HCT116 (cell line): Measurements from ENCODE around the gene ACSS3.

Experiments used
- CTCF ChIP-seq, 3 experiments: fragments of 200-600 bp in 1 of 3; sonication (generic) in 1 of 3; IDR thresholded peaks in 2 of 3; conservative IDR thresholded peaks in 1 of 3; 2 replicates each; pipeline ENCODE4 v1.5.1; 2012 to 2017; ENCODE audit warnings: low read depth in 2 of 3, low read length in 2 of 3, antibody characterized with exemption in 1 of 3, borderline replicate concordance in 1 of 3, control low read depth in 1 of 3, mild to moderate bottlenecking in 1 of 3, mixed read lengths in 1 of 3, mixed run types in 1 of 3, moderate library complexity in 1 of 3; ENCODE audit not compliant: insufficient read depth in 1 of 3
- ELF1 ChIP-seq: IDR thresholded peaks from 2 replicates; pipeline ENCODE4 v1.6.1; 2012; ENCODE audit warnings: low read depth, borderline replicate concordance
- EZH2 ChIP-seq: fragments of 200-600 bp; sonication (generic); IDR thresholded peaks from 2 replicates; pipeline ENCODE4 v1.6.1; 2017; ENCODE audit warnings: antibody characterized with exemption, mixed run types
- FOSL1 ChIP-seq: IDR thresholded peaks from 2 replicates; pipeline ENCODE4 v1.6.1; 2012; ENCODE audit warnings: low read depth
- JUND ChIP-seq: IDR thresholded peaks from 2 replicates; pipeline ENCODE4 v1.6.1; 2012
- MAX ChIP-seq: IDR thresholded peaks from 2 replicates; pipeline ENCODE4 v1.6.1; 2012
- POLR2A ChIP-seq: IDR thresholded peaks from 2 replicates; pipeline ENCODE4 v1.7.0; 2011; ENCODE audit warnings: borderline replicate concordance; ENCODE audit not compliant: insufficient read depth, insufficient read length; ENCODE audit errors: extremely low read depth
- POLR2AphosphoS5 ChIP-seq: IDR thresholded peaks from 2 replicates; pipeline ENCODE4 v1.6.1; 2011; ENCODE audit warnings: mild to moderate bottlenecking, low read depth, low read length, moderate library complexity

DNA sequence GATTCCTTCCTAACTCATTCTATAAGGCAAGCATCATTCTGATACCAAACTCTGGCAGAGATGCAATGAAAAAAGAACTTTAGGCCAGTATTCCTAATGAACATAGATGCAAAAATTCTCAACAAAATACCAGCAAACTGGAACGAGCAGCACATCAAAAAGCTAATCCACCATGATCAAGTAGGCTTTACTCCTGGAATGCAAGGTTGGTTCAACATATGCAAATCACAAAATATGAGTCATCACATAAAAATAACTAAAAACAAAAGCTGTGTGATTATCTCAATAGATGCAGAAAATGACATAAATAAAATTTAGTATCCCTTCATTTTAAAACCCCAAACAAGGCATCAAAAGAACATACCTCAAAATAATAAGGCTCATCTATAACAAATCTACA lies 98.9 kb downstream of the ACSS3 start:
- no peak for TF ChIP-seq CTCF (IDR thresholded peaks at IDR 0.05 in 2 of 3, conservative IDR thresholded peaks at IDR 0.05 in 1 of 3; ENCODE audit: borderline replicate concordance in 1 of 3, insufficient read depth in 1 of 3, low read depth in 2 of 3, low read length in 2 of 3)
- no peak for TF ChIP-seq MAX
- TF ChIP-seq POLR2A: no peak
- TF ChIP-seq EZH2: no peak
- no peak for TF ChIP-seq POLR2AphosphoS5
- no peak for TF ChIP-seq JUND
- TF ChIP-seq FOSL1: no peak
- no peak for TF ChIP-seq ELF1
